Measurements from ENCODE around the gene TFCP2L1. TPM values are rescaled to one million over a fixed set of nuclear protein-coding genes. Genes with fewer than 3 reads are reported as not detected.

The TFCP2L1 gene
- total RNA-seq, 1 donor from 2014 or later, result not detected

DNA sequence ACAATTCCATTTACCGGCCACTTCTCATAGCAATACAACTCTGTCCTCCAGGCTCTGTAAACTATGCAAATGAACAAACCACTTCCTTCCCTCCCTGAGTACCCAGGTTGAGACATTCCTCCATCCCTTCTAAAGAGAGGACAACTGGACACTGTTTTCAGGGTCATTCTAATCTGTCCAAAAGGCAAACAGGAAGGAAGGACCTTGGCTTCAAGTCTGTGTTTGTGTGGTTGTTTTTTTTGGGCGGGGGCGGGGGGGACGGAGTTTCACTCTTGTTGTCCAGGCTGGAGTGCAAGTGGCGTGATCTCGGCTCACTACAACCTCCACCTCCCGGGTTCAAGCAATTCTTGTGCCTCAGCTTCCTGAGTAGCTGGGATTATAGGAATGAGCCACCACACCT lies 3.3 kb downstream of the TFCP2L1 start:
- Mint-ChIP-seq H3K4me1 (peaks cover 8% of the 10 kb centered on the region), H3K9me3 (no peaks in the 10 kb centered on the region), H3K36me3 (ENCODE audit: low read depth) (no peaks in the 10 kb centered on the region), H3K27ac (ENCODE audit: unreplicated experiment) (no peak overlapping the region), H3K27me3 (ENCODE audit: low read depth) (peaks cover 53% of the 10 kb centered on the region), H3K4me3 (no peak overlapping the region)
- TF ChIP-seq, protein P1, sequence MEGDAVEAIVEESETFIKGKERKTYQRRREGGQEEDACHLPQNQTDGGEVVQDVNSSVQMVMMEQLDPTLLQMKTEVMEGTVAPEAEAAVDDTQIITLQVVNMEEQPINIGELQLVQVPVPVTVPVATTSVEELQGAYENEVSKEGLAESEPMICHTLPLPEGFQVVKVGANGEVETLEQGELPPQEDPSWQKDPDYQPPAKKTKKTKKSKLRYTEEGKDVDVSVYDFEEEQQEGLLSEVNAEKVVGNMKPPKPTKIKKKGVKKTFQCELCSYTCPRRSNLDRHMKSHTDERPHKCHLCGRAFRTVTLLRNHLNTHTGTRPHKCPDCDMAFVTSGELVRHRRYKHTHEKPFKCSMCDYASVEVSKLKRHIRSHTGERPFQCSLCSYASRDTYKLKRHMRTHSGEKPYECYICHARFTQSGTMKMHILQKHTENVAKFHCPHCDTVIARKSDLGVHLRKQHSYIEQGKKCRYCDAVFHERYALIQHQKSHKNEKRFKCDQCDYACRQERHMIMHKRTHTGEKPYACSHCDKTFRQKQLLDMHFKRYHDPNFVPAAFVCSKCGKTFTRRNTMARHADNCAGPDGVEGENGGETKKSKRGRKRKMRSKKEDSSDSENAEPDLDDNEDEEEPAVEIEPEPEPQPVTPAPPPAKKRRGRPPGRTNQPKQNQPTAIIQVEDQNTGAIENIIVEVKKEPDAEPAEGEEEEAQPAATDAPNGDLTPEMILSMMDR (conservative IDR thresholded peaks at IDR 0.05), result no peak
- DNase-seq (ENCODE audit: low read depth, low spot score), result no peak

DNA sequence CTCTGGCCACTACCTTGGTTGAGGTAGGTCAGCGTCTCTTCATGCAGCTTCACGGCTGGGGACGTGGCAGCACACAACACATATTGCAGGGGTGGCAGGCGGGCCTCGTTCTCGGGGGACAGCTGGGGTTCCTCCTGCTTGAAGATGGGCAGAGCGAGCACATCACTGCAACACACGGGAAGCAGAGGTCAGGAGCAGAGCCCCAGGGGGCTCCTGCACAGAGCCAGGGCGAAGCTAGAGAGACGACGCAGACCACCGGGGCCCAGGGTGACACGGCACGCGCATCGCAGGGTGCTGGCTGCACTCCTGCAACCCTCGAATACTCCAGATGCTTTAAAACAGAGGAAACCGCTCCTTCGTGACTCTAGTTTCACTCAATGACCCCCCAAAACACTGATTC lies 3.9 kb downstream of the TFCP2L1 start:
- no peak for DNase-seq (ENCODE audit: low read depth, low spot score)
- Mint-ChIP-seq H3K4me3 (no peak overlapping the region), H3K9me3 (no peaks in the 10 kb centered on the region), H3K36me3 (ENCODE audit: low read depth) (no peaks in the 10 kb centered on the region), H3K27me3 (ENCODE audit: low read depth) (peaks cover 48% of the 10 kb centered on the region), H3K27ac (ENCODE audit: unreplicated experiment) (no peak overlapping the region), H3K4me1 (peaks cover 8% of the 10 kb centered on the region)
- TF ChIP-seq, protein P1 (conservative IDR thresholded peaks at IDR 0.05), result no peak

DNA sequence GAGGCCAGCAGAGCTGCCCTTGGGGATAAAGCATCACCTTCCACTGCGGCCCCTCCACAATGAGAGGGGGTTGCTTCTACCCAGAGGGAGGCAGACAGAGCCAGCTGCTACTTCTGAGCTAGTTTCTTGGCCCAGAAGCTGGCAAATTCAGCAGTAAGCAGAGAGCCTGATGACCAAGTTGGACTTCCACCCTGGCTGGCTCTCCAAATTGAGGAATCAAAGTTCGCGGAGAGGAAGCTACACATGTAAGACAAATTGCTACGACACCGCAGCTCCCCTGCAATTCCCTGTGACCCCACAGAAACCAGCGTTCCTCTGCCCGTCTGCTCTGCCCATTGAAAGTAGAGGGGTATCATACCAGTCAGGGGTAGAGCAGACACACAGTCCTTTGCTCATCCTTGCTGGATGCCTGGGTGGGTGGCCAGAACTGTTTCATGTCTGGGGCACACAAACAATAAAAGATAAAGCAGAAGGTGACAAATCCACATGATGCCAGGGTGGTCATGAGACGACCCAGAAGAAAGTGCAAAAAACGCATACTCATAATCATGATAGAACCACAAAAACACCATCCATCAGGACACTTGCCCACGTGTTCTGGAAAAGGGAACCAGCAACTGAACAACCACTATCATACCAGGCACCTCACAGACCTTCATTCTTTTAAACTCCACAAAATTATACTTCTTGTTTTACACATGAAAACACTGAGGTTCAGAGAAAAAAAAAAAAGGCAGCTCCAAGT lies 5.4 kb downstream of the TFCP2L1 start:
- Mint-ChIP-seq H3K4me3 (no peak overlapping the region), H3K4me1 (peaks cover 8% of the 10 kb centered on the region), H3K27ac (ENCODE audit: unreplicated experiment) (no peak overlapping the region), H3K9me3 (no peaks in the 10 kb centered on the region), H3K36me3 (ENCODE audit: low read depth) (no peaks in the 10 kb centered on the region), H3K27me3 (ENCODE audit: low read depth) (peaks cover 41% of the 10 kb centered on the region)
- DNase-seq (ENCODE audit: low read depth, low spot score), result no peak
- TF ChIP-seq, protein P1 (conservative IDR thresholded peaks at IDR 0.05), result no peak

DNA sequence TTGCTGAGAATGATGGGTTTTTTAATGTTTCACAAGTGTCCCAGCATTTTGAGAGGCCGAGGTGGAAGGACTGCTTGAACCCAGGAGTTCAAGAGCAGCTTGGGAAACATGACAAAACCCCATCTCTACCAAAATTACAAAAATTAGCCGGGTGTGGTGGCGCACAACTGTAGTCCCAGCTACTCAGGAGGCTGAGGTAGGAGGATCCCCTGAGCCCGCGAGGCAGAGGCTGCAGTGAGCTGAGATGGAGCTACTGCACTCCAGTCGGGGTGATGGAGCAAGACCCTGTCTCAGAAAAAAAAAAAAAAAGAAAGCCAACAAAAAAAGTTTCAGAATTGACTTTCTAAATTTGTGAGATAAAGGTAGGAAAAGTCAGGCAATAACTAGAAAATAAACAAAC lies 8.7 kb downstream of the TFCP2L1 start:
- Mint-ChIP-seq H3K27me3 (ENCODE audit: low read depth) (peaks cover 29% of the 10 kb centered on the region), H3K36me3 (ENCODE audit: low read depth) (no peaks in the 10 kb centered on the region), H3K4me3 (no peak overlapping the region), H3K9me3 (no peaks in the 10 kb centered on the region), H3K27ac (ENCODE audit: unreplicated experiment) (no peak overlapping the region), H3K4me1 (no peaks in the 10 kb centered on the region)
- TF ChIP-seq, protein P1 (conservative IDR thresholded peaks at IDR 0.05), result no peak
- no peak for DNase-seq (ENCODE audit: low read depth, low spot score)

DNA sequence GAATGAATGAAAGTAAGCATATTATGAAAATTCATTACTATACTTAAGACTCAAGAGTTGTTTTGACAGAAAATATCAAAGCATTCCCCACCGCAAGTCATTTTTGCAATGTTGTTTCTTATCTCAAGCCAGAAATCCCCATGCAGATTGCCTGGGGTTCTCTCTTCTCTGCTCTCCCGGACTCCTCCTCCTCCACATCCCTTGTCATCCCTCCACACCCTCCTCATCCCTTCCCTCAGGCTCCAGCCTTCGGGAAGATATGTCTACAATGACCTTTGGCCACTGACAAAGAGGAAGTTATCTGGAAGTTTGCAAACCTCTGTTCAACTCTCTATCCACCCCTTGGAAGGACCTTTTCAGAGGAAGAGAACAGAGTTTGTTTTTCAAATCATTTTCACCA lies 11.9 kb downstream of the TFCP2L1 start:
- no peak for DNase-seq (ENCODE audit: low read depth, low spot score)
- H3K4me3 Mint-ChIP-seq, result no peak overlapping the region
- H3K27ac Mint-ChIP-seq (ENCODE audit: unreplicated experiment), result no peak overlapping the region
- H3K9me3 Mint-ChIP-seq, result no peaks in the 10 kb centered on the region
- no peaks in the 10 kb centered on the region for H3K36me3 Mint-ChIP-seq (ENCODE audit: low read depth)
- H3K27me3 Mint-ChIP-seq (ENCODE audit: low read depth), result peaks cover 21% of the 10 kb centered on the region
- TF ChIP-seq, protein P1 (conservative IDR thresholded peaks at IDR 0.05), result no peak
- no peaks in the 10 kb centered on the region for H3K4me1 Mint-ChIP-seq
